GM12864 (cell line): ENCODE data around the gene SERPINB11.

ENCODE experiments used
- DNase-seq: peaks from one replicate; pipeline ENCODE4 v3.0.0-alpha.2; 2011; ENCODE audit warnings: low read depth
- H3K4me3 ChIP-seq: 2 replicates; pipeline ENCODE4 v1.5.1; 2011; ENCODE audit warnings: mild to moderate bottlenecking, low read depth, low read length, control low read depth
- CTCF ChIP-seq: IDR thresholded peaks from 2 replicates; pipeline ENCODE4 v1.5.1; 2011; ENCODE audit warnings: low read depth, mild to moderate bottlenecking, moderate library complexity, low read length, control low read depth, inconsistent platforms; ENCODE audit errors: missing control alignments

SERPINB11 gene

GRCh38 chr18:63697097-63697660 is 5.6 kb upstream of the SERPINB11 start:
- H3K4me3 ChIP-seq, result no peak overlapping the region
- DNase-seq, result no peak
- TF ChIP-seq CTCF, result no peak

- no peak for DNase-seq
- TF ChIP-seq CTCF, result no peak
- H3K4me3 ChIP-seq, result no peak overlapping the region
Observed at GRCh38 chr18:63700501-63700900, 2.3 kb upstream of the SERPINB11 start.

GRCh38 chr18:63701952-63702351 is 808 bp upstream of the SERPINB11 start:
- no peak for DNase-seq
- no peak overlapping the region for H3K4me3 ChIP-seq
- TF ChIP-seq CTCF, result no peak

- DNase-seq, result no peak
- H3K4me3 ChIP-seq, result no peak overlapping the region
- no peak for TF ChIP-seq CTCF
Observed at GRCh38 chr18:63705401-63705800, 2.6 kb downstream of the SERPINB11 start.

- H3K4me3 ChIP-seq, result no peak overlapping the region
- TF ChIP-seq CTCF, result no peak
- DNase-seq, result no peak
Observed at GRCh38 chr18:63707816-63708215, 5.1 kb downstream of the SERPINB11 start.

GRCh38 chr18:63708650-63709049 is 5.9 kb downstream of the SERPINB11 start:
- no peak for DNase-seq
- no peak for TF ChIP-seq CTCF
- H3K4me3 ChIP-seq, result no peak overlapping the region

- H3K4me3 ChIP-seq, result no peak overlapping the region
- TF ChIP-seq CTCF, result no peak
- DNase-seq, result no peak
Observed at GRCh38 chr18:63725682-63726480, 23.1 kb downstream of the SERPINB11 start.
